GM12878 (cell line): ENCODE results near the gene PCNX4. TPM values are rescaled to one million over a fixed set of nuclear protein-coding genes. Genes with fewer than 3 reads are reported as not detected.

Experiments used
- BCLAF1 ChIP-seq: fragments of 450-650 bp; IDR thresholded peaks from 2 replicates; pipeline ENCODE4 v1.6.1; 2017; ENCODE audit warnings: antibody characterized with exemption, mild to moderate bottlenecking, moderate library complexity
- BMI1 ChIP-seq: fragments of 450-650 bp; IDR thresholded peaks from 2 replicates; pipeline ENCODE4 v1.6.1; 2016; ENCODE audit warnings: mild to moderate bottlenecking, moderate library complexity, borderline replicate concordance
- CEBPZ ChIP-seq: fragments of 150-350 bp; IDR thresholded peaks from 2 replicates; pipeline ENCODE4 v1.6.1; 2016; ENCODE audit warnings: low read depth, low read length
- CHD4 ChIP-seq: fragments of 200-600 bp; sonication (generic); IDR thresholded peaks from 2 replicates; pipeline ENCODE4 v1.6.1; 2016; ENCODE audit warnings: mild to moderate bottlenecking
- DPF2 ChIP-seq: fragments of 450-650 bp; IDR thresholded peaks from 2 replicates; pipeline ENCODE4 v1.6.1; 2017; ENCODE audit warnings: mild to moderate bottlenecking
- HCFC1 ChIP-seq: fragments of 150-350 bp; IDR thresholded peaks from 2 replicates; pipeline ENCODE4 v1.6.1; 2014; ENCODE audit warnings: low read length
- IKZF1 ChIP-seq: fragments of 450-650 bp; conservative IDR thresholded peaks from 2 replicates; pipeline ENCODE4 v1.6.1; 2017; ENCODE audit warnings: antibody characterized with exemption, mild to moderate bottlenecking
- IKZF2 ChIP-seq, 2 experiments: fragments of 450-650 bp; IDR thresholded peaks; 2 replicates each; pipeline ENCODE4 v1.6.1; 2017; ENCODE audit warnings: mild to moderate bottlenecking in 2 of 2, moderate library complexity in 2 of 2
- MXI1 ChIP-seq: fragments of 150-350 bp; IDR thresholded peaks from 2 replicates; pipeline ENCODE4 v1.6.1; 2011; ENCODE audit warnings: low read depth, mild to moderate bottlenecking, inconsistent platforms, low read length, improper control_type of control experiment
- NR2C1 ChIP-seq: fragments of 450-650 bp; IDR thresholded peaks from 2 replicates; pipeline ENCODE4 v1.6.1; 2017; ENCODE audit warnings: antibody characterized with exemption, mild to moderate bottlenecking, moderate library complexity
- PAX8 ChIP-seq: fragments of 450-650 bp; IDR thresholded peaks from 2 replicates; pipeline ENCODE4 v1.6.1; 2017; ENCODE audit warnings: mild to moderate bottlenecking, moderate library complexity
- SMAD1 ChIP-seq: fragments of 450-650 bp; IDR thresholded peaks from 2 replicates; pipeline ENCODE4 v1.6.1; 2018; ENCODE audit warnings: mild to moderate bottlenecking, low read depth; ENCODE audit not compliant: partially characterized antibody
- SMARCA5 ChIP-seq: fragments of 450-650 bp; IDR thresholded peaks from 2 replicates; pipeline ENCODE4 v1.6.1; 2017; ENCODE audit warnings: mild to moderate bottlenecking
- STAT1 ChIP-seq: fragments of 450-650 bp; conservative IDR thresholded peaks from 2 replicates; pipeline ENCODE4 v1.6.1; 2014; ENCODE audit warnings: antibody characterized with exemption, mild to moderate bottlenecking
- TAF1 ChIP-seq: IDR thresholded peaks from 2 replicates; pipeline ENCODE4 v1.6.1; 2011; ENCODE audit warnings: mild to moderate bottlenecking, low read depth, low read length, borderline replicate concordance
- USF1 ChIP-seq: IDR thresholded peaks from 2 replicates; pipeline ENCODE4 v1.6.1; 2011; ENCODE audit warnings: borderline replicate concordance, low read depth, mild to moderate bottlenecking, moderate library complexity, mixed read lengths, low read length; ENCODE audit not compliant: insufficient read depth; ENCODE audit errors: extremely low read length
- ZNF622 ChIP-seq: fragments of 450-650 bp; IDR thresholded peaks from 2 replicates; pipeline ENCODE4 v1.6.1; 2017; ENCODE audit warnings: mild to moderate bottlenecking, inconsistent platforms
- polyA plus RNA-seq, 11 experiments: library from polyadenylated mRNA; depleted of rRNA in 4 of 11; unstranded in 6 of 11; stranded (reverse) in 5 of 11; fragments of >200 nt; fragmentation: Nextera tagmentation in 4 of 11; fragmentation: Illumina TruSeq in 1 of 11; extraction: Ambion mirVana in 4 of 11; extraction: Trizol in 1 of 11; gene quantifications; 1 replicate in 1 of 11; 2 replicates in 10 of 11; pipeline versions ENCODE4 v1.2.1 to v1.2.3, GENCODE V29; 2011 to 2016; ENCODE audit warnings: inconsistent platforms in 2 of 11, missing spikeins in 2 of 11, low read depth in 1 of 11
- total RNA-seq, 4 experiments: library from RNA; depleted of rRNA in 3 of 4; stranded (reverse); fragments of >200 nt in 3 of 4; fragmentation: Illumina TruSeq in 1 of 4; extraction: Trizol in 1 of 4; gene quantifications; 2 replicates each; pipeline versions ENCODE4 v1.2.1 to v1.2.3, GENCODE V29; 2013 to 2021
- TF ChIP-seq, protein P1 (sequence below): IDR thresholded peaks from 2 replicates; pipeline ENCODE4 v1.6.1; 2011; ENCODE audit warnings: mild to moderate bottlenecking, low read depth, low read length, moderate library complexity; ENCODE audit not compliant: insufficient replicate concordance
- TF ChIP-seq, protein P2 (sequence below): fragments of 450-650 bp; IDR thresholded peaks from 2 replicates; pipeline ENCODE4 v1.6.1; 2016; ENCODE audit warnings: mild to moderate bottlenecking

The PCNX4 gene
- total and polyA plus RNA-seq, 10 of the 15 experiments (the other 5 are each of a cell fraction or from before 2014, with no cell fraction given), result 13.8 to 56.6 (median 39.4) TPM

DNA sequence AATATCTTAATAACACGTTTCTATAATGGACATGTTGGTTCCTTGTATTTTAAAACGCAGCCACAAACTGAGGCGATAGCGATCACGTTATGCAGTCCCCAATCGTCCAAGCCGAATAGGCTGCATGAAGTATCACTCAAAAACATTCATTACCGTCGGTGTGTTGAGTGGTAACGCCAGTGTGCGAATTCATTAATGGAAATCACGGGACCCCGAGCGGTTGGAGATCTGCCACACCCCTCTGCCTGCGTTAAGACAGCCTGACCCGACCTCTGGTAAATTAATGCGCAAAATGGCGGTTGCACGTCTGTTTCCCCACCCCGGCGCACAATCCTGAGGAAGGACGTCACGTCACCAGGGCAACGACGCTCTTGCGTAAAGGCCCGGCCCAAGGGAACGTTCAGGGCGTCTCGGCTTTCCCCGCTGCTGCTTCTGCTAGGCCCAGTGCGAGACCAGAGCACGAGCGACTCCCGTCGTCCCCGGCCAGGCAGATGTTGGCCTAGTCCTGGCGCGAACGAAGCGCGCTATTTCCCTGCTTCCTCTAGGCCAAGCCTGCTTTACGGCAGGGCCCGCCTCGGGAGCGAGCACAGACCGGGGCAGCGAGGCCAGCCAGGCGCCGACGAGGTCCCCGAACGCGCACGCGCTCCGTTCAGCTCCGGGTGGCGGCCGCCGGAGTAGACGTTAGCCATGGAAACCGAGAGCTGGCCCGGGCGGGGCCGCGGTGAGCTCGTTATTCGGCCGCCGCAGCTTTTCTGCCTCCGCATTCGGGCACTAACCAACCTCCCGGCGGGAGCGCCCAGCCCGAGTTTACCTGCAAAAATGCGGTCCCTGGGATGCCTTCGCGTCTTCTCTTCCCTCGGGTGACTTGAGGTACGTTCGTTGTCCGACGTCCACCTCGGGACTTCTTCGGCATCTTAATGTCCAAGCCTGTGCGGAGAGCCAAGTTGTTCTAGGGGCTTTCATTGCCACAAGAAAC lies at the start of gene PCNX4 (continued):
- TF ChIP-seq PAX8, result 0 out of 2 replicates have a peak, but pooled peaks have one; percentile 74
- 0 out of 2 replicates have a peak, but pooled peaks have one; percentile 46 for TF ChIP-seq SMARCA5
- TF ChIP-seq CHD4, result no peak
- TF ChIP-seq MXI1, result peak; percentile 88; the same call in 1 of the 2 replicates
- TF ChIP-seq, protein P1, sequence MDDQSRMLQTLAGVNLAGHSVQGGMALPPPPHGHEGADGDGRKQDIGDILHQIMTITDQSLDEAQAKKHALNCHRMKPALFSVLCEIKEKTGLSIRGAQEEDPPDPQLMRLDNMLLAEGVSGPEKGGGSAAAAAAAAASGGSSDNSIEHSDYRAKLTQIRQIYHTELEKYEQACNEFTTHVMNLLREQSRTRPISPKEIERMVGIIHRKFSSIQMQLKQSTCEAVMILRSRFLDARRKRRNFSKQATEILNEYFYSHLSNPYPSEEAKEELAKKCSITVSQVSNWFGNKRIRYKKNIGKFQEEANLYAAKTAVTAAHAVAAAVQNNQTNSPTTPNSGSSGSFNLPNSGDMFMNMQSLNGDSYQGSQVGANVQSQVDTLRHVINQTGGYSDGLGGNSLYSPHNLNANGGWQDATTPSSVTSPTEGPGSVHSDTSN, result peak; percentile 40
- TF ChIP-seq IKZF2 (IDR thresholded peaks at IDR 0.05), result peak; percentile 53 to 58; a peak in 3 of 4 replicates
- peak; percentile 76 for TF ChIP-seq TAF1
- TF ChIP-seq DPF2, result peak; percentile 77
- no peak for TF ChIP-seq ZNF622
- TF ChIP-seq BCLAF1, result 0 out of 2 replicates have a peak, but pooled peaks have one; percentile 14
- TF ChIP-seq HCFC1, result peak; percentile 63
- peak; percentile 15 for TF ChIP-seq SMAD1
- TF ChIP-seq BMI1, result peak; percentile 94
- TF ChIP-seq NR2C1, result peak; percentile 67
- no peak for TF ChIP-seq CEBPZ
- no peak for TF ChIP-seq USF1
- TF ChIP-seq IKZF1, result peak; percentile 85
- TF ChIP-seq STAT1, result 0 out of 2 replicates have a peak, but pooled peaks have one; percentile 17
- TF ChIP-seq, protein P2, sequence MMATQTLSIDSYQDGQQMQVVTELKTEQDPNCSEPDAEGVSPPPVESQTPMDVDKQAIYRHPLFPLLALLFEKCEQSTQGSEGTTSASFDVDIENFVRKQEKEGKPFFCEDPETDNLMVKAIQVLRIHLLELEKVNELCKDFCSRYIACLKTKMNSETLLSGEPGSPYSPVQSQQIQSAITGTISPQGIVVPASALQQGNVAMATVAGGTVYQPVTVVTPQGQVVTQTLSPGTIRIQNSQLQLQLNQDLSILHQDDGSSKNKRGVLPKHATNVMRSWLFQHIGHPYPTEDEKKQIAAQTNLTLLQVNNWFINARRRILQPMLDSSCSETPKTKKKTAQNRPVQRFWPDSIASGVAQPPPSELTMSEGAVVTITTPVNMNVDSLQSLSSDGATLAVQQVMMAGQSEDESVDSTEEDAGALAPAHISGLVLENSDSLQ, result peak; percentile 84
